Neuronal stem cell (in vitro differentiated cells): ENCODE results near the gene KANSL1.

Source experiments
- DNase-seq: peaks from one replicate; pipeline ENCODE4 v3.0.0-alpha.2; 2013; ENCODE audit warnings: low spot score
- H2AFZ ChIP-seq: one replicate; pipeline ENCODE4 v1.6.1; 2013; ENCODE audit warnings: mild to moderate bottlenecking, low read length, inconsistent platforms
- H2AK5ac ChIP-seq: 2 replicates; pipeline ENCODE4 v1.6.1; 2013; ENCODE audit warnings: low read depth, mild to moderate bottlenecking, inconsistent platforms, low read length, moderate library complexity, mixed read lengths
- H2BK120ac ChIP-seq: 2 replicates; pipeline ENCODE4 v1.6.1; 2013; ENCODE audit warnings: low read depth, mild to moderate bottlenecking, inconsistent platforms, low read length, moderate library complexity, mixed read lengths
- H2BK12ac ChIP-seq: one replicate; pipeline ENCODE4 v1.6.1; 2013; ENCODE audit warnings: low read length, inconsistent platforms
- H2BK15ac ChIP-seq: 2 replicates; pipeline ENCODE4 v1.6.1; 2013; ENCODE audit warnings: mild to moderate bottlenecking, low read length, inconsistent platforms, mixed read lengths
- H2BK5ac ChIP-seq: one replicate; pipeline ENCODE4 v1.6.1; 2013; ENCODE audit warnings: inconsistent platforms, mild to moderate bottlenecking, low read length, moderate library complexity
- H3K14ac ChIP-seq: one replicate; pipeline ENCODE4 v1.6.1; 2013; ENCODE audit warnings: low read length, inconsistent platforms
- H3K18ac ChIP-seq: 2 replicates; pipeline ENCODE4 v1.6.1; 2013; ENCODE audit warnings: low read length, inconsistent platforms
- H3K23ac ChIP-seq: 2 replicates; pipeline ENCODE4 v1.6.1; 2013; ENCODE audit warnings: low read depth, mild to moderate bottlenecking, mixed read lengths, low read length, inconsistent platforms; ENCODE audit not compliant: poor library complexity
- H3K27ac ChIP-seq: replicated peaks from 3 replicates; pipeline ENCODE4 v1.5.1; 2013; ENCODE audit warnings: low read length, inconsistent platforms
- H3K27me3 ChIP-seq, 3 experiments: 2 replicates each; pipeline ENCODE4 v1.6.1; 2013; ENCODE audit warnings: low read length in 3 of 3, mild to moderate bottlenecking in 2 of 3, inconsistent platforms in 1 of 3, low read depth in 1 of 3, mixed read lengths in 1 of 3, moderate library complexity in 1 of 3; ENCODE audit not compliant: control insufficient read depth in 3 of 3, insufficient read depth in 3 of 3
- H3K36me3 ChIP-seq, 2 donors: replicated peaks in 1 of 2; 2 replicates each; pipeline ENCODE4 v1.6.1; 2013; ENCODE audit warnings: low read length in 2 of 2; ENCODE audit not compliant: control insufficient read depth in 2 of 2, insufficient read depth in 2 of 2
- H3K4ac ChIP-seq: 2 replicates; pipeline ENCODE4 v1.6.1; 2013; ENCODE audit warnings: inconsistent platforms, mild to moderate bottlenecking, low read length, moderate library complexity
- H3K4me1 ChIP-seq, 2 donors: 1 replicate in 1 of 2; 2 replicates in 1 of 2; pipeline ENCODE4 v1.6.1; 2013; ENCODE audit warnings: low read length in 2 of 2, low read depth in 1 of 2; ENCODE audit not compliant: control insufficient read depth in 2 of 2, insufficient read depth in 1 of 2
- H3K4me2 ChIP-seq: one replicate; pipeline ENCODE4 v1.6.1; 2013; ENCODE audit warnings: mild to moderate bottlenecking, low read length, inconsistent platforms; ENCODE audit not compliant: insufficient read depth, poor library complexity, severe bottlenecking
- H3K4me3 ChIP-seq, 2 donors: 2 replicates each; pipeline ENCODE4 v1.5.1; 2013; ENCODE audit warnings: low read length in 2 of 2, mild to moderate bottlenecking in 2 of 2, inconsistent platforms in 1 of 2, moderate library complexity in 1 of 2
- H3K79me1 ChIP-seq: one replicate; pipeline ENCODE4 v1.6.1; 2013; ENCODE audit warnings: low read depth, mild to moderate bottlenecking, inconsistent platforms, low read length, moderate library complexity
- H3K9ac ChIP-seq: one replicate; pipeline ENCODE4 v1.6.1; 2013; ENCODE audit warnings: mild to moderate bottlenecking, low read depth, low read length, inconsistent platforms; ENCODE audit not compliant: poor library complexity
- H3K9me3 ChIP-seq, 2 donors: replicated peaks in 1 of 2; 2 replicates each; pipeline versions ENCODE3 to v1.6.1; 2013; ENCODE audit warnings: low read length in 2 of 2, mild to moderate bottlenecking in 2 of 2, inconsistent platforms in 1 of 2, low read depth in 1 of 2, mixed read lengths in 1 of 2, moderate library complexity in 1 of 2; ENCODE audit not compliant: control insufficient read depth in 2 of 2, insufficient read depth in 1 of 2
- H4K8ac ChIP-seq: one replicate; pipeline ENCODE4 v1.6.1; 2013; ENCODE audit warnings: low read depth, mild to moderate bottlenecking, inconsistent platforms, low read length, moderate library complexity
- H4K91ac ChIP-seq: one replicate; pipeline ENCODE4 v1.6.1; 2013; ENCODE audit warnings: low read length, low read depth, mild to moderate bottlenecking, inconsistent platforms; ENCODE audit not compliant: poor library complexity
- WGBS, 2 donors: extraction: QIAGEN DNeasy Blood & Tissue Kit; methylation state at CpG; one replicate each; pipeline ENCODE4 v1.1.7; 2013; ENCODE audit warnings: missing lambda C conversion rate in 2 of 2, mixed read lengths in 1 of 2; ENCODE audit not compliant: insufficient read length in 2 of 2, insufficient replicate concordance in 1 of 2; ENCODE audit errors: extremely low coverage in 2 of 2; 5-methylcytosine and 5-hydroxymethylcytosine counted together

KANSL1 gene

DNA sequence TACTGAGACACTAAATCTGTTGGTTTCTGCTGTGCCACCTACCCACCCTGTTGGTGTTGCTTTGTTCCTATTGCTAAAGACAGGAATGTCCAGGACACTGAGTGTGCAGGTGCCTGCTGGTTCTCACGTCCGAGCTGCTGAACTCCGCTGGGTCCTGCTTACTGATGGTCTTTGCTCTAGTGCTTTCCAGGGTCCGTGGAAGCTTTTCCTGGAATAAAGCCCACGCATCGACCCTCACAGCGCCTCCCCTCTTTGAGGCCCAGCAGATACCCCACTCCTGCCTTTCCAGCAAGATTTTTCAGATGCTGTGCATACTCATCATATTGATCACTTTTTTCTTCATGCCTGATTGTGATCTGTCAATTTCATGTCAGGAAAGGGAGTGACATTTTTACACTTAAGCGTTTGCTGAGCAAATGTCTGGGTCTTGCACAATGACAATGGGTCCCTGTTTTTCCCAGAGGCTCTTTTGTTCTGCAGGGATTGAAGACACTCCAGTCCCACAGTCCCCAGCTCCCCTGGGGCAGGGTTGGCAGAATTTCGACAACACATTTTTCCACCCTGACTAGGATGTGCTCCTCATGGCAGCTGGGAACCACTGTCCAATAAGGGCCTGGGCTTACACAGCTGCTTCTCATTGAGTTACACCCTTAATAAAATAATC lies 179.6 kb downstream of the KANSL1 start:
- Histone ChIP-seq H2BK5ac (no peak overlapping the region), H3K4me1 (peaks cover 9 to 13% of the 10 kb centered on the region in 2 donors), H3K9me3 (no peaks in the 10 kb centered on the region), H2BK15ac (peak overlapping the region; percentile 20), H2AK5ac (peak overlapping the region; percentile 72), H4K8ac (no peak overlapping the region), H3K79me1 (no peaks in the 10 kb centered on the region), H3K4me3 (no peak overlapping the region), H2BK120ac (no peak overlapping the region), H3K18ac (peak overlapping the region; percentile 72), H3K27ac (no peak overlapping the region), H3K9ac (peak overlapping the region; percentile 47), H3K23ac (no peak overlapping the region), H2BK12ac (no peak overlapping the region), H4K91ac (no peak overlapping the region), H3K27me3 (peaks cover 0 to 5% (median 0%) of the 10 kb centered on the region in 3 experiments), H3K36me3 (no peaks in the 10 kb centered on the region), H2AFZ (no peak overlapping the region), H3K4me2 (no peak overlapping the region), H3K4ac (no peak overlapping the region), H3K14ac (no peak overlapping the region)
- DNase-seq = no peak
- WGBS, 2 donors = no CpG with 5 or more reads among the region's 9 CpGs

GRCh38 chr17:46013127-46013501 lies 180.1 kb downstream of the KANSL1 start:
- Histone ChIP-seq H3K27me3 (peaks cover 0 to 5% (median 0%) of the 10 kb centered on the region in 3 experiments), H3K4ac (no peak overlapping the region), H3K27ac (no peak overlapping the region), H2BK5ac (no peak overlapping the region), H3K36me3 (no peaks in the 10 kb centered on the region), H3K23ac (no peak overlapping the region), H3K4me1 (peaks cover 9 to 13% of the 10 kb centered on the region in 2 donors), H3K18ac (peak overlapping the region; percentile 72), H2AFZ (no peak overlapping the region), H3K4me2 (no peak overlapping the region), H3K79me1 (no peaks in the 10 kb centered on the region), H4K8ac (no peak overlapping the region), H3K14ac (no peak overlapping the region), H2BK12ac (no peak overlapping the region), H2BK120ac (no peak overlapping the region), H3K9ac (peak overlapping the region; percentile 47), H3K4me3 (no peak overlapping the region), H3K9me3 (no peaks in the 10 kb centered on the region), H2AK5ac (peak overlapping the region; percentile 72), H2BK15ac (peak overlapping the region; percentile 20), H4K91ac (no peak overlapping the region)
- no peak for DNase-seq
- no CpG with 5 or more reads among the region's 7 CpGs for WGBS, 2 donors

- Histone ChIP-seq H4K91ac (no peak overlapping the region), H3K27me3 (peaks cover 0 to 5% (median 0%) of the 10 kb centered on the region in 3 experiments), H2BK120ac (no peak overlapping the region), H4K8ac (no peak overlapping the region), H3K79me1 (no peaks in the 10 kb centered on the region), H2AK5ac (peak overlapping the region; percentile 78), H3K18ac (peak overlapping the region; percentile 52), H3K4ac (no peak overlapping the region), H2BK12ac (peak overlapping the region; percentile 95), H3K9me3 (no peaks in the 10 kb centered on the region), H3K36me3 (no peaks in the 10 kb centered on the region), H2BK15ac (no peak overlapping the region), H3K4me1 (peaks cover 9 to 13% of the 10 kb centered on the region in 2 donors), H2AFZ (no peak overlapping the region), H3K4me2 (no peak overlapping the region), H3K23ac (peak overlapping the region; percentile 78), H2BK5ac (no peak overlapping the region), H3K9ac (no peak overlapping the region), H3K27ac (no peak overlapping the region), H3K4me3 (peak overlapping the region in 1 of 2 donors; percentile 22), H3K14ac (no peak overlapping the region)
- DNase-seq = no peak
- WGBS, 2 donors = no CpG with 5 or more reads among the region's 11 CpGs
These were observed 180.6 kb downstream of the KANSL1 start for GRCh38 chr17:46012506-46013079.

GRCh38 chr17:46011711-46012505 lies 181.3 kb downstream of the KANSL1 start:
- H3K4ac ChIP-seq = no peak overlapping the region
- no peaks in the 10 kb centered on the region for H3K9me3 ChIP-seq
- peak overlapping the region; percentile 76 for H2BK15ac ChIP-seq
- WGBS, 2 donors = no CpG with 5 or more reads among the region's 28 CpGs
- no peak overlapping the region for H2BK5ac ChIP-seq
- peak overlapping the region; percentile 31 for H3K14ac ChIP-seq
- H3K4me2 ChIP-seq = no peak overlapping the region
- H3K27ac ChIP-seq = no peak overlapping the region
- no peak overlapping the region for H4K91ac ChIP-seq
- peaks cover 9 to 11% of the 10 kb centered on the region in 2 donors for H3K4me1 ChIP-seq
- H3K36me3 ChIP-seq = no peaks in the 10 kb centered on the region
- no peak overlapping the region for H2BK120ac ChIP-seq
- no peak overlapping the region for H3K23ac ChIP-seq
- H4K8ac ChIP-seq = peak overlapping the region; percentile 54
- peak overlapping the region; percentile 18 for H3K18ac ChIP-seq
- peaks cover 0 to 5% (median 0%) of the 10 kb centered on the region in 3 experiments for H3K27me3 ChIP-seq
- H2BK12ac ChIP-seq = no peak overlapping the region
- no peak overlapping the region for H2AFZ ChIP-seq
- H3K9ac ChIP-seq = no peak overlapping the region
- DNase-seq = no peak
- H3K79me1 ChIP-seq = no peaks in the 10 kb centered on the region
- H2AK5ac ChIP-seq = peak overlapping the region; percentile 78
- no peak overlapping the region for H3K4me3 ChIP-seq
